Kidney (tissue), 14 donors: ENCODE data around the gene SLC22A23. TPM values are rescaled to one million over a fixed set of nuclear protein-coding genes. Genes with fewer than 3 reads are reported as not detected.

Experiments
- DNase-seq, 5 donors: peaks; one replicate each; pipeline ENCODE4 v3.0.0-alpha.2; 2013 to 2020
- FAIRE-seq: peaks from 2 replicates; lab custom pipeline; 2012; peaks lifted over from hg19 to GRCh38; lab: Jason Lieb, UNC
- H3K27ac ChIP-seq, 2 donors: one replicate each; pipeline ENCODE4 v1.7.0; 2013; ENCODE audit warnings: low read depth in 2 of 2, low read length in 2 of 2, inconsistent platforms in 1 of 2
- H3K27me3 ChIP-seq: one replicate; pipeline ENCODE4 v1.7.1; 2013; ENCODE audit warnings: low read length, inconsistent platforms; ENCODE audit not compliant: control insufficient read depth, insufficient read depth
- H3K36me3 ChIP-seq, 3 donors: one replicate each; pipeline versions ENCODE4 v1.7.0 to v1.7.1; 2013; ENCODE audit warnings: low read length in 3 of 3, control low read depth in 1 of 3, inconsistent platforms in 1 of 3; ENCODE audit not compliant: insufficient read depth in 3 of 3, control insufficient read depth in 2 of 3
- H3K4me1 ChIP-seq, 3 donors: one replicate each; pipeline versions ENCODE4 v1.7.0 to v1.7.1; 2013; ENCODE audit warnings: low read length in 3 of 3, inconsistent platforms in 1 of 3, low read depth in 1 of 3; ENCODE audit not compliant: control insufficient read depth in 2 of 3, insufficient read depth in 2 of 3
- H3K4me3 ChIP-seq, 3 donors: one replicate each; pipeline versions ENCODE4 v1.7.0 to v1.8.1; 2013; ENCODE audit warnings: low read length in 3 of 3, control low read depth in 1 of 3, inconsistent platforms in 1 of 3
- H3K9ac ChIP-seq, 3 donors: one replicate each; pipeline versions ENCODE4 v1.7.0 to v1.7.1; 2013; ENCODE audit warnings: low read length in 3 of 3, control low read depth in 1 of 3, inconsistent platforms in 1 of 3
- H3K9me3 ChIP-seq, 3 donors: one replicate each; pipeline versions ENCODE4 v1.7.0 to v1.7.1; 2013; ENCODE audit warnings: low read length in 3 of 3, control low read depth in 1 of 3, inconsistent platforms in 1 of 3; ENCODE audit not compliant: control insufficient read depth in 2 of 3, insufficient read depth in 1 of 3
- intact Hi-C: fragments of 100-400 bp; cut with DNase I; formaldehyde crosslinking; loops from one replicate; pipeline ENCODE4 v1.11.1; 2022
- polyA plus RNA-seq: library from polyadenylated mRNA; stranded (reverse); fragments of 350-450 nt; fragmentation: Illumina TruSeq; extraction: RNeasy Lipid Tissue Mini Kit (QIAGEN cat#74804); gene quantifications from one replicate; pipeline ENCODE4 v1.2.3, GENCODE V29; 2014; ENCODE audit warnings: low read depth, low replicate concordance; ENCODE audit not compliant: insufficient read depth
- total RNA-seq: library from RNA; stranded (reverse); fragmentation: NEBNext Ultra II Directional; extraction: Animal tissue kit (Norgen Biotek cat#: 25700); gene quantifications from one replicate; pipeline ENCODE4 v1.2.1, GENCODE V29; 2021
- TF ChIP-seq, protein P1 (sequence below): IDR thresholded peaks from 3 replicates; pipeline ENCODE4 v1.5.1; 2012; ENCODE audit warnings: mild to moderate bottlenecking, moderate library complexity, borderline replicate concordance; ENCODE audit not compliant: insufficient read depth; ENCODE audit errors: extremely low read depth
- donor health status: control.
- donor health status: control.
- donor health status: control.
- donor health status: control.
- donor health status: control.
- donor health status: DM: yes; HTN: yes; CAD: no.
- donor health status: Normal renal cell carcinoma (clear cell type).

The SLC22A23 gene
- total and polyA plus RNA-seq, 2 donors from 2014 or later: 5.3 to 5.7 TPM

DNA sequence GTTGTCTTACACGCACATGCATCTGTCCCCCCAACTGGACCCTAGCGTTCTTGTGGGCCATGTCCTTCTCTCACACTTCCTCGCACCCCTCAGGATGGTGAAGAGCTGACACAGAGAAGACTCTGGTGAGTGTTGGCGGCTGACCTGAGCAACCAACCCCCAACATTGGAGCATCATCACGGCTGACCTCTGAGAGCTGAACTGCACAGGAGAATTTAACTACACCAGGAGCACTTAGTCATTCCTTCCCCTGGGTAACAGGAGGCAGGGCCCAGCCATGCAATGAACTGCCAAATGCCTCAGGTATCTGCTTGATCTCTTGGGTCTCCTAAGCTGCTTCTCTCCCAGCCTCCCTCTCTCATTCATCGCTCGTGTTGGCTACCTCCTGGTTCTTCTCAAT is 109.6 kb downstream of the SLC22A23 start:
- DNase-seq (no peak), FAIRE-seq (no peak)
- TF ChIP-seq, protein P1, sequence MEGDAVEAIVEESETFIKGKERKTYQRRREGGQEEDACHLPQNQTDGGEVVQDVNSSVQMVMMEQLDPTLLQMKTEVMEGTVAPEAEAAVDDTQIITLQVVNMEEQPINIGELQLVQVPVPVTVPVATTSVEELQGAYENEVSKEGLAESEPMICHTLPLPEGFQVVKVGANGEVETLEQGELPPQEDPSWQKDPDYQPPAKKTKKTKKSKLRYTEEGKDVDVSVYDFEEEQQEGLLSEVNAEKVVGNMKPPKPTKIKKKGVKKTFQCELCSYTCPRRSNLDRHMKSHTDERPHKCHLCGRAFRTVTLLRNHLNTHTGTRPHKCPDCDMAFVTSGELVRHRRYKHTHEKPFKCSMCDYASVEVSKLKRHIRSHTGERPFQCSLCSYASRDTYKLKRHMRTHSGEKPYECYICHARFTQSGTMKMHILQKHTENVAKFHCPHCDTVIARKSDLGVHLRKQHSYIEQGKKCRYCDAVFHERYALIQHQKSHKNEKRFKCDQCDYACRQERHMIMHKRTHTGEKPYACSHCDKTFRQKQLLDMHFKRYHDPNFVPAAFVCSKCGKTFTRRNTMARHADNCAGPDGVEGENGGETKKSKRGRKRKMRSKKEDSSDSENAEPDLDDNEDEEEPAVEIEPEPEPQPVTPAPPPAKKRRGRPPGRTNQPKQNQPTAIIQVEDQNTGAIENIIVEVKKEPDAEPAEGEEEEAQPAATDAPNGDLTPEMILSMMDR: no peak
- H3K4me3 ChIP-seq: no peak overlapping the region
- H3K36me3 ChIP-seq: peaks cover 0 to 2% (median 0%) of the 10 kb centered on the region in 3 donors
- H3K4me1 ChIP-seq: peaks cover 1 to 22% (median 7%) of the 10 kb centered on the region in 3 donors
- H3K9ac ChIP-seq: no peak overlapping the region
- intact Hi-C loops: no loop called here
- no peaks in the 10 kb centered on the region for H3K27me3 ChIP-seq
- no peak overlapping the region for H3K27ac ChIP-seq
- no peaks in the 10 kb centered on the region for H3K9me3 ChIP-seq

DNA sequence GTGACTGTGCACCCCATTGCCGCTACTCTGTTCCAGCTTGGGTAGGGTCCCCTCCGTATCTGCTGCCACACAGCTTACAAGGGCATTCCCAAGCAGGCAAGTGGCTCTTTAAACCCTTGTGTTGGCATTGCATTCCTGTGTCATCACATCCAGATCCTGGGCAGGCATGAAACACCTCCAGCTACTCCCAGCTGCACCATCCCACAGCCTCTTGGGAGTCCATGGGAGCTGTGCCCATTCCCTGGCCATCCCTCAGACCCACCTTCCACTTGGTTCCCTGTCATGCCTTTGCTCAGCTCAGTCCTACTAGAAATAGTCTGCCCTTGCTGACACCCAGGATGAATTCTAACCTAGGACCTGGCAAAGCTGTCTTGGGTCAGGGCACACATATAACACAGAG is 110.4 kb downstream of the SLC22A23 start:
- Histone ChIP-seq H3K27ac (no peak overlapping the region), H3K9ac (no peak overlapping the region), H3K9me3 (no peaks in the 10 kb centered on the region), H3K4me1 (peaks cover 0 to 15% (median 4%) of the 10 kb centered on the region in 3 donors), H3K27me3 (no peaks in the 10 kb centered on the region), H3K36me3 (no peaks in the 10 kb centered on the region), H3K4me3 (no peak overlapping the region)
- intact Hi-C loops: no loop called here
- TF ChIP-seq, protein P1: no peak
- FAIRE-seq (no peak), DNase-seq (no peak)

DNA sequence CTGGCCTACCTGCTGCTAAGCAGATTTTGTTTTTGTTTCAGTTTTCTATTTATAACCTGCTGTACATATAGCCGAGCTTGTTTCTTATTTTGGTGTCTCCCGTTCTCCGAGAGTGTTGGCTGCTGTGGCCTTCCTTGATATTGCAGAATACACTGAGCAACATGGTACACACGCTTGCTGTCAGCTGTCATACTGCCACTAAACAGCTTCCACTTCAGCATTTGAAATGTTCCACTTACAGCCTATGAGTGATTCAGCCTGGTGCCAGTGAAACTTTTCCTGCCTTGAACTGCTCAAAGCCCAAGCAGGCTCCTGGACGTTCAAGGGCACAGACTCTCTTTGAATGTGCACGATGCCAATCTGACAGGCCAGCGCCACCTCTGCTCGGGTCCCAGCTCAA is 111.0 kb downstream of the SLC22A23 start:
- H3K4me3 ChIP-seq: no peak overlapping the region
- FAIRE-seq (no peak), DNase-seq (no peak)
- H3K9me3 ChIP-seq: no peaks in the 10 kb centered on the region
- TF ChIP-seq, protein P1: no peak
- intact Hi-C loops: no loop called here
- H3K27ac ChIP-seq: no peak overlapping the region
- peaks cover 0 to 12% (median 0%) of the 10 kb centered on the region in 3 donors for H3K4me1 ChIP-seq
- no peak overlapping the region for H3K9ac ChIP-seq
- no peaks in the 10 kb centered on the region for H3K36me3 ChIP-seq
- H3K27me3 ChIP-seq: no peaks in the 10 kb centered on the region
